Nephron progenitor cell (in vitro differentiated cells): Measurements from ENCODE around the gene SNX14.

Source experiments
- DNase-seq: peaks from one replicate; pipeline ENCODE4 v3.0.0; 2021
- H3K27ac Mint-ChIP-seq: 2 replicates; pipeline ENCODE4 v1.8.0; 2021; ENCODE audit warnings: mild to moderate bottlenecking, moderate library complexity, mixed read lengths
- H3K27me3 Mint-ChIP-seq: 2 replicates; pipeline ENCODE4 v1.8.0; 2021; ENCODE audit warnings: mild to moderate bottlenecking, low read depth, mixed read lengths; ENCODE audit not compliant: poor library complexity
- H3K36me3 Mint-ChIP-seq: 2 replicates; pipeline ENCODE4 v1.8.0; 2021; ENCODE audit warnings: low read depth, mixed read lengths
- H3K4me1 Mint-ChIP-seq: 2 replicates; pipeline ENCODE4 v1.8.0; 2021; ENCODE audit warnings: mixed read lengths
- H3K4me3 Mint-ChIP-seq: 2 replicates; pipeline ENCODE4 v1.8.0; 2021; ENCODE audit warnings: mild to moderate bottlenecking, moderate library complexity, mixed read lengths
- H3K9me3 Mint-ChIP-seq: 2 replicates; pipeline ENCODE4 v1.8.0; 2021; ENCODE audit warnings: mild to moderate bottlenecking, moderate library complexity, mixed read lengths
- TF ChIP-seq, protein P1 (sequence below): fragments of 200-600 bp; sonication (generic); IDR thresholded peaks from 2 replicates; pipeline ENCODE4 v1.5.0; 2021; ENCODE audit warnings: antibody characterized with exemption

The SNX14 gene

DNA sequence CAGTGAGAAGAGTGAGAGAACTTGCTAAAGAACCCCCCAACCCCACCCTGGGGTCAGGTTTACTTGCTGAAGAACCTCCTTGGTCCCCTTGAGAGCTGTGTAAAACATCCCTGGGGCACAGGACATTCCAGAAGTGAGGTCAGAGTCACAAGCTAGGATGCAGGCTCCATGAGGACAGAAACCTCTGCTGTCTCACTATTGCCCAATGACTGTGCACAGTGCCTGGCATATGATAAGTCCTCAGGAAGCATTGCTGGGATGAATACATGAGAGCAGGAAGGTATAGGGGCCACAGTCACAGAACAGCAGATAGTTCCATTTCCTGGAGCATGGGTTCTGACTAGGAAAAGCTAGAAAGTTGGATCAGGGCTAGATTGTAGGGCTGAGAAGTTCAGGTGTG is 125.3 kb downstream of the SNX14 start:
- Mint-ChIP-seq H3K27me3 (peaks cover 8% of the 10 kb centered on the region), H3K9me3 (no peaks in the 10 kb centered on the region), H3K4me3 (no peak overlapping the region), H3K4me1 (no peaks in the 10 kb centered on the region), H3K36me3 (no peaks in the 10 kb centered on the region), H3K27ac (no peak overlapping the region)
- TF ChIP-seq, protein P1, sequence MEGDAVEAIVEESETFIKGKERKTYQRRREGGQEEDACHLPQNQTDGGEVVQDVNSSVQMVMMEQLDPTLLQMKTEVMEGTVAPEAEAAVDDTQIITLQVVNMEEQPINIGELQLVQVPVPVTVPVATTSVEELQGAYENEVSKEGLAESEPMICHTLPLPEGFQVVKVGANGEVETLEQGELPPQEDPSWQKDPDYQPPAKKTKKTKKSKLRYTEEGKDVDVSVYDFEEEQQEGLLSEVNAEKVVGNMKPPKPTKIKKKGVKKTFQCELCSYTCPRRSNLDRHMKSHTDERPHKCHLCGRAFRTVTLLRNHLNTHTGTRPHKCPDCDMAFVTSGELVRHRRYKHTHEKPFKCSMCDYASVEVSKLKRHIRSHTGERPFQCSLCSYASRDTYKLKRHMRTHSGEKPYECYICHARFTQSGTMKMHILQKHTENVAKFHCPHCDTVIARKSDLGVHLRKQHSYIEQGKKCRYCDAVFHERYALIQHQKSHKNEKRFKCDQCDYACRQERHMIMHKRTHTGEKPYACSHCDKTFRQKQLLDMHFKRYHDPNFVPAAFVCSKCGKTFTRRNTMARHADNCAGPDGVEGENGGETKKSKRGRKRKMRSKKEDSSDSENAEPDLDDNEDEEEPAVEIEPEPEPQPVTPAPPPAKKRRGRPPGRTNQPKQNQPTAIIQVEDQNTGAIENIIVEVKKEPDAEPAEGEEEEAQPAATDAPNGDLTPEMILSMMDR, result no peak
- DNase-seq, result no peak

DNA sequence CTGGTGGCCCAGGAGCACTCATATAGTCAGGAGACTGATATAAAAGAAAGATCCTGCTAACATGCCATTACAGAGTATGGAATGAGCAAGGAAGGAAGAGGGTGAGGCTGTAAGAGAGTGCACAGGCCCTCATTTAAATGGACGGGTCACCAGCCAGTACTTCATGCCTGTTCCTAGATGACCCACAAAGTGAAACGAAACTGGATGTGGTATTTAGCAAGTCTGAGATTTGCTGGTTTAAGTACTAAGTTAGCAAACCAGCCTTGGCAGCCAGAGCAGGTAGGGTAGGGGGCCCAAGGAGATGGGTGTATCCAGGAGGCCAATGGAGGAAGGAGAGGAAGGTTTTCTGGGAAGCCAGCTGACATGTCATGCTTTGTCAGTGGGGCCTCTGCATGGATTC is 127.9 kb downstream of the SNX14 start:
- Mint-ChIP-seq H3K4me1 (no peaks in the 10 kb centered on the region), H3K36me3 (no peaks in the 10 kb centered on the region), H3K9me3 (no peaks in the 10 kb centered on the region), H3K4me3 (no peak overlapping the region), H3K27ac (no peak overlapping the region), H3K27me3 (peaks cover 13% of the 10 kb centered on the region)
- TF ChIP-seq, protein P1, result no peak
- DNase-seq, result no peak

DNA sequence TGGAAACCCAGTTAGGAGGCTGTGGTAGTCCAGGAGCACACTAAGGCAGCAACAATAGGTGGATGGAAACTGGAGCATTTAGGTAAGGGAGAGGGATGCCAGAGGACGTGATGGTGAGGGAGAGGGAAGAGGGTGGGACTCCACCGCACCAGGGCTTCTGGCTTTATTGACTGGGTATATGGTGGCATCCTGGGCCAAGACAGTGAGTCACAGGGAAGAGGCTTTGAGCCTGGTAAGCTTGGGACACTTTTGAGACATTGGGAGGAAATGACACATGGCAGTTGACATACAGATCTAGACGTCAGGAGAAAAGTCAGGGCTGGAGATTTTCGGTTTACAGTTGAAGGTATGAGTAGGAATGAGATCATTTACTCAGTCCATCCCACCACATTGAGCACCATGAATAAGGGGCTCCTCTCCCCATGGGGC is 128.9 kb downstream of the SNX14 start:
- Mint-ChIP-seq H3K9me3 (no peaks in the 10 kb centered on the region), H3K36me3 (no peaks in the 10 kb centered on the region), H3K4me3 (no peak overlapping the region), H3K4me1 (no peaks in the 10 kb centered on the region), H3K27me3 (peaks cover 13% of the 10 kb centered on the region), H3K27ac (no peak overlapping the region)
- TF ChIP-seq, protein P1, result no peak
- no peak for DNase-seq

DNA sequence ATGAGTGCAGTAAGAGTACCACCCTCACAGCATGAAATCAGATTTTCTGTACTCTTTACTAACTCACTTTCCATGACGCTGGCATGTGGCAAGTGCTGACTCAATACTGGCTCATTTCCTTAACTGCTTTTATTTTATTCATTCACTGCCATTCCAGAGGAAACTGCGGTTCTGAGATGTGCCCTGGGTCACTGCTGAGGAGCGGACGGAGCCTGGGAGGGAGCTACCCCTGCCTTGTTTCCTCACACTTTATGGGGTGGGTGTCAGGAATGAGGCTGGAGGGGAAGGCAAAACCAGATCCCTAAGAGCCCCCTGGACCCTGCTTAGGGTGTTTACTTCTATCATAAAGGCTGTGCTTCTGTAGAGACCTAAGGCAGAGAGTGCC is 129.4 kb downstream of the SNX14 start:
- no peak for DNase-seq
- H3K27me3 Mint-ChIP-seq, result peaks cover 10% of the 10 kb centered on the region

DNA sequence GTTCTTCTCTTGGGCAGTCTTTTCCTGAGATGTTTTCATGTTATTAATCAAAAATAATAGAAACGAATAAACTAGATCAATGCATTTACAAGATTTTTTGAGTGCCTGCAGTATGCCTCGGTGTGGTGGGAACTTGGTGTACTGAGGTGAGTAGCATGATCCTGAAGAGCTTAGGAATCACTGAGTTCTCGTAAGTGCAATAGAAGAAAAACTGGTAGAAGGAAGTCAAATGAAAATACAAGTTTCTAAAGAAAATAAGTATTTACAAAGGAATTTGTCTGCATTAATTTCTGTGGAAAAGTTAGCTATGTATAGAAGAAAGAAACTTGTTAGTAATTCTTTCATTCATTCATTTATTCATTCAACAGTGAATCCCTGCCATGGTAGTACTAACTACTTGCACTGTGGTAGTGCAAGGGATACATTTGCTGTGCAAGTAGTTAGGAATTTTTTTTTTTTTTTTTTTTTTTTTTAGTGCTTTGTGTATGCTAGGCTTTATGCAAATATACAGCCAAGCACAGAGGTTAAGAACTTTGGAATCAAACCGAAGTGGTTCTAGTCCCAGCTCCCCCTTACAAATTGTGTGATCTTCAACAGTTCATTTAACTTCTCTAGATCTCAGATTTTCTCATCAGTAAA is 129.9 kb downstream of the SNX14 start:
- H3K4me3 Mint-ChIP-seq, result no peak overlapping the region
- H3K36me3 Mint-ChIP-seq, result no peaks in the 10 kb centered on the region
- H3K4me1 Mint-ChIP-seq, result no peaks in the 10 kb centered on the region
- no peak overlapping the region for H3K27ac Mint-ChIP-seq
- TF ChIP-seq, protein P1, result no peak
- peaks cover 10% of the 10 kb centered on the region for H3K27me3 Mint-ChIP-seq
- no peak for DNase-seq
- H3K9me3 Mint-ChIP-seq, result no peaks in the 10 kb centered on the region

More for the DNA sequence above, 129.4 kb downstream of the SNX14 start:
- Mint-ChIP-seq H3K36me3 (no peaks in the 10 kb centered on the region), H3K9me3 (no peaks in the 10 kb centered on the region), H3K4me1 (no peaks in the 10 kb centered on the region), H3K27ac (no peak overlapping the region), H3K4me3 (no peak overlapping the region)
- TF ChIP-seq, protein P1, result no peak

DNA sequence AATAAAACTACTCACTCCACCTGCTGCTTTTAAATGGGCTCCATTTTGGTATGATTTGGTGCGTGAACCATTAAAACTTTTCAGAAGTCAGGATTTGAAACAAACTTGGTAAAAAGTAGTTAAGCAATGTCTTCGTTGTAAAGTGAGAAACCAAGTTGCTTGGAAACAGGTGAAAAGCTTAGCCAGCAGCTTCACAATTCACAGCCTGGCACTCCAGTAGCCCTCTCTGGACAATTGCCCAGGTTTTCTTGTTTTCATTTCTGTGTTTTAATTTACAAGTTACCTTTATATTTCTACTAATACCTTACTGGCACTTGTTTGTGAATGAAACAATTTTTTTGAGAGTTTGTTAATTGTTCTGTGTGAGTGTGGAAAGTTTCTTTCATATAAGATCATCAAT is 131.0 kb downstream of the SNX14 start:
- Mint-ChIP-seq H3K4me1 (no peaks in the 10 kb centered on the region), H3K9me3 (no peaks in the 10 kb centered on the region), H3K36me3 (no peaks in the 10 kb centered on the region), H3K27me3 (peaks cover 19% of the 10 kb centered on the region), H3K27ac (no peak overlapping the region), H3K4me3 (no peak overlapping the region)
- TF ChIP-seq, protein P1, result no peak
- DNase-seq, result no peak
